ENCODE data around the gene HCFC1. TPM values are rescaled to one million over a fixed set of nuclear protein-coding genes. Genes with fewer than 3 reads are reported as not detected.

The HCFC1 gene
- total and polyA plus RNA-seq, 2 experiments from 2014 or later = 12.6 to 26.4 TPM

- peaks cover 3% of the 10 kb centered on the region; the same call in 1 of the 2 replicates for H3F3A ChIP-seq (ENCODE audit: insufficient read depth)
- in situ Hi-C loops (cut with MboI) = no loop called here
- H3K4me1 ChIP-seq (ENCODE audit: insufficient read depth) = peaks cover 12% of the 10 kb centered on the region
- H3K4me3 ChIP-seq = no peak overlapping the region
- DNase-seq = no peak
- H3K27me3 ChIP-seq (replicated peaks; ENCODE audit: insufficient read depth) = no peaks in the 10 kb centered on the region
- no peak overlapping the region for H3K9ac ChIP-seq
- H2AFZ ChIP-seq = no peak overlapping the region
- H3K27ac ChIP-seq = no peak overlapping the region
- no peaks in the 10 kb centered on the region for H3K36me3 ChIP-seq (ENCODE audit: low read depth)
- H3K9me3 ChIP-seq (ENCODE audit: low read depth) = no peaks in the 10 kb centered on the region
- no peaks in the 10 kb centered on the region for H3K9me2 ChIP-seq (ENCODE audit: insufficient read depth)
- 57 to 62% methylated on average over 3 to 15 of the region's 24 CpGs for WGBS, 2 experiments (ENCODE audit: low coverage in 1 of 2, low lambda C conversion rate in 2 of 2, missing lambda C conversion rate in 2 of 2)
- no peaks in the 10 kb centered on the region for H4K20me1 ChIP-seq (ENCODE audit: insufficient read depth)
- H3K4me2 ChIP-seq (ENCODE audit: unreplicated experiment) = no peak overlapping the region
- no peak for TF ChIP-seq EZH2phosphoT487 (IDR thresholded peaks at IDR 0.05; ENCODE audit: insufficient read depth, low read depth)
- TF ChIP-seq EZH2 (IDR thresholded peaks at IDR 0.05; ENCODE audit: insufficient read depth, poor library complexity, severe bottlenecking) = no peak
- peaks cover 26% of the 10 kb centered on the region for H3K79me2 ChIP-seq (ENCODE audit: insufficient read depth)
These were observed 44.9 kb upstream of the HCFC1 start for GRCh38 chrX:154016366-154017076.

DNA sequence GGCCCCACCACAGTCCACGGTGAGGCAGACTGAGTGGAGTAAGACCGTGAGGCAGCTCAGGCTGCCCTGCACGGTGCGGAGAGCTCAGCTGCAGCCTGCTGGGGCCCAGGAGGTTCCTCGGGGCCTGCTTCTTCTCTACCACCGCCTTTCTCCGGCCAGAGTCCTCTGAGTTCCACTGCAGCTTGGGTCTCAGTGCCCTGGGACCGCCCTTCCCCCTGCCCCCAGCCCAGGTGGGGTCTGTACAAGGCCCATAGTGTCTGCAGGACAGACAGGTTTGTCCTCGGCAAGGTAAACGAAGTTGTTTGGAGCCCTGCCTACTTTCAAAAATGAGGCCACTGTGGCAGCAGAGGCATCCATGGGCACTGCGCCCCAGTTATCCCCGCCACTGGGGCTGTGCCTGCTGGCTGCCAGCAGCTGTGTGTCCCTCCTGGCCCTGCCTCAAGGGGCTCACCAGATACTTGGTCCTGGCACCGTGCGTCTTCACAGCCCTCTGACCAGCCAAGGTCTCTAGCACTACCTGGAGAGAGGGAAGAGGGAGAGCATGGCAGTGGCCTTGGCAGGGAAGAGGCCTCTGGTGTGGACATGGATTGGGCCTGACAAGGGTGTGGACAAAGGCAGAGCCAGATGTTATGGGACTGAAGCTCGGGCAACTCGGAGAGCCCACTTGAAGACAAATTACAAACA lies 44.1 kb upstream of the HCFC1 start:
- in situ Hi-C loops (cut with MboI) = no loop called here
- no peak overlapping the region for H3K4me3 ChIP-seq
- DNase-seq = no peak
- H3K9ac ChIP-seq = no peak overlapping the region
- H3K27ac ChIP-seq = no peak overlapping the region
- H3K27me3 ChIP-seq (replicated peaks; ENCODE audit: insufficient read depth) = no peaks in the 10 kb centered on the region
- no peak overlapping the region for H3K4me2 ChIP-seq (ENCODE audit: unreplicated experiment)
- no peaks in the 10 kb centered on the region for H4K20me1 ChIP-seq (ENCODE audit: insufficient read depth)
- H3K79me2 ChIP-seq (ENCODE audit: insufficient read depth) = peaks cover 26% of the 10 kb centered on the region
- TF ChIP-seq EZH2phosphoT487 (IDR thresholded peaks at IDR 0.05; ENCODE audit: insufficient read depth, low read depth) (no peak), EZH2 (IDR thresholded peaks at IDR 0.05; ENCODE audit: insufficient read depth, poor library complexity, severe bottlenecking) (no peak)
- 40 to 70% methylated on average over 5 to 14 of the region's 16 CpGs for WGBS, 2 experiments (ENCODE audit: low coverage in 1 of 2, low lambda C conversion rate in 2 of 2, missing lambda C conversion rate in 2 of 2)
- H3K9me3 ChIP-seq (ENCODE audit: low read depth) = no peaks in the 10 kb centered on the region
- no peak overlapping the region for H2AFZ ChIP-seq
- H3K4me1 ChIP-seq (ENCODE audit: insufficient read depth) = peaks cover 4% of the 10 kb centered on the region
- no peaks in the 10 kb centered on the region for H3F3A ChIP-seq (ENCODE audit: insufficient read depth)
- no peaks in the 10 kb centered on the region for H3K36me3 ChIP-seq (ENCODE audit: low read depth)
- H3K9me2 ChIP-seq (ENCODE audit: insufficient read depth) = no peaks in the 10 kb centered on the region

GRCh38 chrX:154014429-154015380 lies 43.1 kb upstream of the HCFC1 start:
- in situ Hi-C loops (cut with MboI) = no loop called here
- no peaks in the 10 kb centered on the region for H3K9me2 ChIP-seq (ENCODE audit: insufficient read depth)
- no peak overlapping the region for H2AFZ ChIP-seq
- H3K4me1 ChIP-seq (ENCODE audit: insufficient read depth) = no peaks in the 10 kb centered on the region
- no peaks in the 10 kb centered on the region for H3K36me3 ChIP-seq (ENCODE audit: low read depth)
- H3K27ac ChIP-seq = no peak overlapping the region
- H3K4me2 ChIP-seq (ENCODE audit: unreplicated experiment) = no peak overlapping the region
- no peak for DNase-seq
- H3K79me2 ChIP-seq (ENCODE audit: insufficient read depth) = peaks cover 26% of the 10 kb centered on the region
- H4K20me1 ChIP-seq (ENCODE audit: insufficient read depth) = no peaks in the 10 kb centered on the region
- no peaks in the 10 kb centered on the region for H3K9me3 ChIP-seq (ENCODE audit: low read depth)
- H3K4me3 ChIP-seq = no peak overlapping the region
- no peak overlapping the region for H3K9ac ChIP-seq
- TF ChIP-seq EZH2 (IDR thresholded peaks at IDR 0.05; ENCODE audit: insufficient read depth, poor library complexity, severe bottlenecking) (no peak), EZH2phosphoT487 (IDR thresholded peaks at IDR 0.05; ENCODE audit: insufficient read depth, low read depth) (no peak)
- H3K27me3 ChIP-seq (replicated peaks; ENCODE audit: insufficient read depth) = no peaks in the 10 kb centered on the region
- WGBS, 2 experiments (ENCODE audit: low coverage in 1 of 2, low lambda C conversion rate in 2 of 2, missing lambda C conversion rate in 2 of 2) = 80% methylated on average over 12 to 23 of the region's 24 CpGs
- no peaks in the 10 kb centered on the region for H3F3A ChIP-seq (ENCODE audit: insufficient read depth)
